Stimulated activated naive CD8-positive, alpha-beta T cell treated with anti-CD3 and anti-CD28 coated beads, Interleukin-15, amount 100 ng/mL, for 72 hours (primary cell): Measurements from ENCODE around the gene TMEM8B.

Experiments
- ATAC-seq: fragments of 150-1000 bp; cut with Tn5 transposase; 2 replicates; pipeline ENCODE4 v1.10.0; 2021; ENCODE audit warnings: mild to moderate bottlenecking, moderate library complexity
- DNase-seq, 2 donors: peaks; one replicate each; pipeline ENCODE4 v3.0.0; 2021 to 2022
- H3K27ac Mint-ChIP-seq, 2 donors: one replicate each; pipeline ENCODE4 v1.8.0; 2022; ENCODE audit warnings: mild to moderate bottlenecking in 2 of 2, mixed read lengths in 2 of 2, moderate library complexity in 2 of 2
- H3K27me3 Mint-ChIP-seq: one replicate; pipeline ENCODE4 v1.8.0; 2022; ENCODE audit warnings: mixed read lengths
- H3K4me1 Mint-ChIP-seq: one replicate; pipeline ENCODE4 v1.8.0; 2022; ENCODE audit warnings: mild to moderate bottlenecking, mixed read lengths
- H3K4me3 Mint-ChIP-seq, 2 donors: one replicate each; pipeline ENCODE4 v1.8.0; 2022; ENCODE audit warnings: mild to moderate bottlenecking in 2 of 2, mixed read lengths in 2 of 2, moderate library complexity in 1 of 2
- H3K9me3 Mint-ChIP-seq, 2 donors: one replicate each; pipeline ENCODE4 v1.8.0; 2022; ENCODE audit warnings: mixed read lengths in 2 of 2

Gene TMEM8B

GRCh38 chr9:35898337-35898736 lies 69.3 kb downstream of the TMEM8B start:
- Mint-ChIP-seq H3K4me3 (no peak overlapping the region), H3K4me1 (peaks cover 7% of the 10 kb centered on the region), H3K9me3 (no peaks in the 10 kb centered on the region), H3K27ac (no peak overlapping the region), H3K27me3 (no peaks in the 10 kb centered on the region)
- DNase-seq (no peak), ATAC-seq (no peak)

- Mint-ChIP-seq H3K4me1 (peaks cover 7% of the 10 kb centered on the region), H3K9me3 (no peaks in the 10 kb centered on the region), H3K27me3 (no peaks in the 10 kb centered on the region), H3K27ac (no peak overlapping the region), H3K4me3 (no peak overlapping the region)
- no peak for DNase-seq
- no peak for ATAC-seq
Measured at GRCh38 chr9:35899021-35899420, 70.0 kb downstream of the TMEM8B start.

- Mint-ChIP-seq H3K9me3 (no peaks in the 10 kb centered on the region), H3K4me3 (no peak overlapping the region), H3K27ac (no peak overlapping the region), H3K4me1 (peaks cover 35% of the 10 kb centered on the region), H3K27me3 (no peaks in the 10 kb centered on the region)
- ATAC-seq (peak; percentile 66), DNase-seq (no peak)
Measured at GRCh38 chr9:35903049-35903448, 74.0 kb downstream of the TMEM8B start.

- no peaks in the 10 kb centered on the region for H3K27me3 Mint-ChIP-seq
- no peak for DNase-seq
- ATAC-seq = no peak
- H3K4me3 Mint-ChIP-seq = no peak overlapping the region
- H3K4me1 Mint-ChIP-seq = peaks cover 48% of the 10 kb centered on the region
- H3K9me3 Mint-ChIP-seq = no peaks in the 10 kb centered on the region
- no peak overlapping the region for H3K27ac Mint-ChIP-seq
Measured at GRCh38 chr9:35904338-35904737, 75.3 kb downstream of the TMEM8B start.

GRCh38 chr9:35905051-35905781 lies 76.2 kb downstream of the TMEM8B start:
- Mint-ChIP-seq H3K27ac (no peak overlapping the region), H3K4me3 (no peak overlapping the region), H3K9me3 (no peaks in the 10 kb centered on the region), H3K4me1 (peaks cover 55% of the 10 kb centered on the region), H3K27me3 (no peaks in the 10 kb centered on the region)
- ATAC-seq = peak; percentile 22
- DNase-seq = no peak

GRCh38 chr9:35905912-35906679 lies 77.1 kb downstream of the TMEM8B start, which contains the start of gene HRCT1:
Gene HRCT1, plus strand, starts transcription at chr9:35906202. Its CDS starts 86 bp downstream, at chr9:35906288.
- no peaks in the 10 kb centered on the region for H3K9me3 Mint-ChIP-seq
- H3K4me3 Mint-ChIP-seq = no peak within 1 kb of the TSS
- peaks cover 63% of the 10 kb centered on the region for H3K4me1 Mint-ChIP-seq
- no peak within 1 kb of the TSS for H3K27ac Mint-ChIP-seq
- H3K27me3 Mint-ChIP-seq = no peaks in the 10 kb centered on the region
- ATAC-seq = no peak
- no peak for DNase-seq

GRCh38 chr9:35906923-35907699 lies 78.1 kb downstream of the TMEM8B start:
- Mint-ChIP-seq H3K9me3 (no peaks in the 10 kb centered on the region), H3K27ac (peak overlapping the region in 1 of 2 donors; percentile 50), H3K27me3 (no peaks in the 10 kb centered on the region), H3K4me3 (no peak overlapping the region), H3K4me1 (peaks cover 73% of the 10 kb centered on the region)
- no peak for ATAC-seq
- DNase-seq = no peak

- H3K4me1 Mint-ChIP-seq = peaks cover 70% of the 10 kb centered on the region
Measured at GRCh38 chr9:35907711-35908503, 78.9 kb downstream of the TMEM8B start.

GRCh38 chr9:35908504-35909125 lies 79.6 kb downstream of the TMEM8B start:
- no peak for DNase-seq
- Mint-ChIP-seq H3K9me3 (no peaks in the 10 kb centered on the region), H3K4me1 (peaks cover 66% of the 10 kb centered on the region), H3K27me3 (no peaks in the 10 kb centered on the region), H3K27ac (no peak overlapping the region), H3K4me3 (no peak overlapping the region)
- no peak for ATAC-seq

More at GRCh38 chr9:35907711-35908503, 78.9 kb downstream of the TMEM8B start:
- Mint-ChIP-seq H3K4me3 (no peak overlapping the region), H3K27ac (peak overlapping the region in 1 of 2 donors; percentile 50), H3K9me3 (no peaks in the 10 kb centered on the region), H3K27me3 (no peaks in the 10 kb centered on the region)
- no peak for ATAC-seq
- DNase-seq = no peak

- DNase-seq (no peak), ATAC-seq (no peak)
- Mint-ChIP-seq H3K4me1 (peaks cover 66% of the 10 kb centered on the region), H3K9me3 (no peaks in the 10 kb centered on the region), H3K27me3 (no peaks in the 10 kb centered on the region), H3K27ac (no peak within 1 kb of the TSS), H3K4me3 (no peak within 1 kb of the TSS)
Measured at GRCh38 chr9:35909274-35909673, 80.2 kb downstream of the TMEM8B start, which contains the start of gene SPAAR. Gene SPAAR, plus strand, starts transcription at chr9:35909490. Its CDS starts 974 bp downstream, at chr9:35910464.

- ATAC-seq = no peak
- Mint-ChIP-seq H3K27ac (no peak overlapping the region), H3K4me1 (peaks cover 61% of the 10 kb centered on the region), H3K4me3 (no peak overlapping the region), H3K9me3 (no peaks in the 10 kb centered on the region), H3K27me3 (no peaks in the 10 kb centered on the region)
- no peak for DNase-seq
Measured at GRCh38 chr9:35909687-35910612, 80.9 kb downstream of the TMEM8B start.

GRCh38 chr9:35910613-35911359 lies 81.8 kb downstream of the TMEM8B start:
- H3K4me3 Mint-ChIP-seq = peak overlapping the region; percentile 35 to 62
- no peaks in the 10 kb centered on the region for H3K9me3 Mint-ChIP-seq
- peak; percentile 38 to 44 for DNase-seq
- peak; percentile 62 for ATAC-seq
- no peaks in the 10 kb centered on the region for H3K27me3 Mint-ChIP-seq
- peak overlapping the region; percentile 75 to 91 for H3K27ac Mint-ChIP-seq
- H3K4me1 Mint-ChIP-seq = peaks cover 55% of the 10 kb centered on the region

GRCh38 chr9:35911690-35912089 lies 82.7 kb downstream of the TMEM8B start:
- peak overlapping the region in 1 of 2 donors; percentile 6 for H3K27ac Mint-ChIP-seq

More at GRCh38 chr9:35911690-35912089, 82.7 kb downstream of the TMEM8B start:
- Mint-ChIP-seq H3K27me3 (no peaks in the 10 kb centered on the region), H3K4me3 (no peak overlapping the region), H3K9me3 (no peaks in the 10 kb centered on the region), H3K4me1 (peaks cover 51% of the 10 kb centered on the region)
- DNase-seq = no peak
- ATAC-seq = no peak
